Mesothelial cell of epicardium (in vitro differentiated cells): ENCODE data around the gene TSGA10. TPM values are rescaled to one million over a fixed set of nuclear protein-coding genes. Genes with fewer than 3 reads are reported as not detected.

Experiments
- DNase-seq, 2 experiments: peaks; one replicate each; pipeline ENCODE4 v3.0.0; 2021; ENCODE audit warnings: low spot score in 2 of 2; ENCODE audit not compliant: unreplicated experiment in 2 of 2
- H3K27ac Mint-ChIP-seq: 2 replicates; pipeline ENCODE4 v1.8.0; 2021; ENCODE audit warnings: mixed read lengths
- H3K27me3 Mint-ChIP-seq: 2 replicates; pipeline ENCODE4 v1.8.0; 2021; ENCODE audit warnings: low read depth, mixed read lengths
- H3K36me3 Mint-ChIP-seq: 2 replicates; pipeline ENCODE4 v1.8.0; 2021; ENCODE audit warnings: mixed read lengths
- H3K4me1 Mint-ChIP-seq: 2 replicates; pipeline ENCODE4 v1.8.0; 2021; ENCODE audit warnings: mixed read lengths
- H3K4me3 Mint-ChIP-seq: 2 replicates; pipeline ENCODE4 v1.8.0; 2021; ENCODE audit warnings: mild to moderate bottlenecking, moderate library complexity, mixed read lengths
- H3K9me3 Mint-ChIP-seq: 2 replicates; pipeline ENCODE4 v1.8.0; 2021; ENCODE audit warnings: mixed read lengths
- CTCF ChIP-seq: fragments of 200-600 bp; sonication (generic); IDR thresholded peaks from one replicate; pipeline ENCODE4 v1.5.0; 2021; ENCODE audit warnings: antibody characterized with exemption; ENCODE audit not compliant: unreplicated experiment
- total RNA-seq: library from RNA; stranded (reverse); gene quantifications from 3 replicates; pipeline ENCODE4 v1.2.1, GENCODE V29; 2021

The TSGA10 gene
- total RNA-seq, 1 donor from 2014 or later, result 11.3 TPM

- no peak overlapping the region for H3K27ac Mint-ChIP-seq
- DNase-seq, result no peak
- TF ChIP-seq CTCF, result no peak
- no peaks in the 10 kb centered on the region for H3K27me3 Mint-ChIP-seq
- peaks cover 2% of the 10 kb centered on the region for H3K36me3 Mint-ChIP-seq
- no peak overlapping the region for H3K4me3 Mint-ChIP-seq
- H3K4me1 Mint-ChIP-seq, result no peaks in the 10 kb centered on the region
- H3K9me3 Mint-ChIP-seq, result peaks cover 29% of the 10 kb centered on the region
Measured at GRCh38 chr2:99096728-99097127, 58.0 kb downstream of the TSGA10 start.

DNA sequence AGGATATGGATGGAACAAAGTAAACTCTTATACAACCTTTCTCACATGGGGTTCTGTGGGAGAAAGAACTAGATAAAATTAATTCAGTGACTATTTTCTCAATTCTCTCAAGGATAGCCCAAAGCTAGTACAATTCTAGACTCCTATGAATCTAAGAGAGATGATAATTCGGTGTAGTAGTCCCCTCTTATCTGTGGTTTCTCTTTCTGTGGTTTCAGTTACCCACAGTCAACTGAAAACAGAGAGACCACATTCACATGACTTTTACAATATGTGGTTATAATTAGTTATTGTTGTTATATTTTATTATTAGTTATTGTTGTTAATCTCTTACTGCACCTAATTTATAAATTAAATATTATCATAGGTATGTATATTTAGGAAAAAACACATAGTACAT, 66.7 kb downstream of the TSGA10 start:
- DNase-seq, result no peak
- H3K27ac Mint-ChIP-seq, result no peak overlapping the region
- H3K27me3 Mint-ChIP-seq, result peaks cover 17% of the 10 kb centered on the region
- no peak for TF ChIP-seq CTCF
- H3K4me1 Mint-ChIP-seq, result no peaks in the 10 kb centered on the region
- peaks cover 10% of the 10 kb centered on the region for H3K9me3 Mint-ChIP-seq
- no peaks in the 10 kb centered on the region for H3K36me3 Mint-ChIP-seq
- H3K4me3 Mint-ChIP-seq, result no peak overlapping the region

DNA sequence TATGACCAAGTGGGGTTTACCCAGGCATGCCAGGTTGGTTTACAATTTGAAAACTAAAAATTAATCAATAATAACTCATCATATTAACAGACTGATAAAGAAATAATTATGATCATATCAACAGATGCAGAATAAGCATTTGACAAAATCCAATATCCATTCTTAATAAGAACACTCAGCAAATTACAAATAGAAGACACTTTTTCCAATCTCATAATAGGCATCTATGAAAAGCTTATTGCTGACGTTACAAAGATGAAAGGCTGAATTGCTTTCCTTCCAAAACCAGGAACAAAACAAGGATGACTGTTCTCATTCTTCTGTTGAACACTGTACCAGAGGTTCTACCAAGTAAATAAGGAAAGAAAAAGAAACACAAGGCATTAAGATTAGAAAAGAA, 68.4 kb downstream of the TSGA10 start:
- H3K27me3 Mint-ChIP-seq, result peaks cover 29% of the 10 kb centered on the region
- no peaks in the 10 kb centered on the region for H3K9me3 Mint-ChIP-seq
- H3K27ac Mint-ChIP-seq, result no peak overlapping the region

DNA sequence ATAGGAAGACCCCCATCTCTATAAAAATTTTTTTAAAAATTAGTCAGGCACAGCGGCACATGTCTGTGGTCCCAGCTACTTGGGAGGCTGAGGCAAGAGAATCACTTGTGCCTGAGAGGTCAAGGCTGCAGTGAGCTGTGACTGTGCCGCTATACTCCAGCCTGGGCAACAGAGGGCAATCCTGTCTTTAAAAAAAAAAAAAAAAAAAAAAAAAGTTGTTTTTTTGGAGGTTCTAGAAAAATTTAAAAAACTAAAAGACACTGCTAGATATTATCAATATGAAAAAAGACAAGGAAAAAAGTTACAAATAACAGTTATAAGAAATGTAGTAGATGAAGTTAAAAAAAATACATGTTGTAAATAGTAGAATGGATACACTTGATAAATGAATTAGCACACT, 69.3 kb downstream of the TSGA10 start:
- no peak overlapping the region for H3K4me3 Mint-ChIP-seq
- H3K4me1 Mint-ChIP-seq, result no peaks in the 10 kb centered on the region
- H3K36me3 Mint-ChIP-seq, result no peaks in the 10 kb centered on the region
- no peak overlapping the region for H3K27ac Mint-ChIP-seq
- peaks cover 27% of the 10 kb centered on the region for H3K27me3 Mint-ChIP-seq
- TF ChIP-seq CTCF, result no peak
- H3K9me3 Mint-ChIP-seq, result no peaks in the 10 kb centered on the region
- no peak for DNase-seq

More for the DNA sequence above, 68.4 kb downstream of the TSGA10 start:
- TF ChIP-seq CTCF, result no peak
- Mint-ChIP-seq H3K36me3 (no peaks in the 10 kb centered on the region), H3K4me3 (no peak overlapping the region), H3K4me1 (no peaks in the 10 kb centered on the region)
- DNase-seq, result no peak

GRCh38 chr2:99084256-99084655, 70.5 kb downstream of the TSGA10 start:
- H3K27me3 Mint-ChIP-seq, result peaks cover 33% of the 10 kb centered on the region
- H3K9me3 Mint-ChIP-seq, result no peaks in the 10 kb centered on the region
- TF ChIP-seq CTCF, result no peak

GRCh38 chr2:99081891-99082290, 72.9 kb downstream of the TSGA10 start:
- no peaks in the 10 kb centered on the region for H3K9me3 Mint-ChIP-seq
- no peak overlapping the region for H3K27ac Mint-ChIP-seq
- no peak for DNase-seq
- no peaks in the 10 kb centered on the region for H3K4me1 Mint-ChIP-seq
- peaks cover 33% of the 10 kb centered on the region for H3K27me3 Mint-ChIP-seq
- no peaks in the 10 kb centered on the region for H3K36me3 Mint-ChIP-seq
- no peak overlapping the region for H3K4me3 Mint-ChIP-seq
- TF ChIP-seq CTCF, result no peak

More at GRCh38 chr2:99084256-99084655, 70.5 kb downstream of the TSGA10 start:
- H3K4me1 Mint-ChIP-seq, result no peaks in the 10 kb centered on the region
- no peak for DNase-seq
- H3K36me3 Mint-ChIP-seq, result no peaks in the 10 kb centered on the region
- H3K4me3 Mint-ChIP-seq, result no peak overlapping the region
- H3K27ac Mint-ChIP-seq, result no peak overlapping the region
